Measurements from ENCODE around the gene FAM222A. TPM values are rescaled to one million over a fixed set of nuclear protein-coding genes. Genes with fewer than 3 reads are reported as not detected.

FAM222A gene
- polyA plus RNA-seq, 3 donors = 0.09 TPM; not detected in 2

DNA sequence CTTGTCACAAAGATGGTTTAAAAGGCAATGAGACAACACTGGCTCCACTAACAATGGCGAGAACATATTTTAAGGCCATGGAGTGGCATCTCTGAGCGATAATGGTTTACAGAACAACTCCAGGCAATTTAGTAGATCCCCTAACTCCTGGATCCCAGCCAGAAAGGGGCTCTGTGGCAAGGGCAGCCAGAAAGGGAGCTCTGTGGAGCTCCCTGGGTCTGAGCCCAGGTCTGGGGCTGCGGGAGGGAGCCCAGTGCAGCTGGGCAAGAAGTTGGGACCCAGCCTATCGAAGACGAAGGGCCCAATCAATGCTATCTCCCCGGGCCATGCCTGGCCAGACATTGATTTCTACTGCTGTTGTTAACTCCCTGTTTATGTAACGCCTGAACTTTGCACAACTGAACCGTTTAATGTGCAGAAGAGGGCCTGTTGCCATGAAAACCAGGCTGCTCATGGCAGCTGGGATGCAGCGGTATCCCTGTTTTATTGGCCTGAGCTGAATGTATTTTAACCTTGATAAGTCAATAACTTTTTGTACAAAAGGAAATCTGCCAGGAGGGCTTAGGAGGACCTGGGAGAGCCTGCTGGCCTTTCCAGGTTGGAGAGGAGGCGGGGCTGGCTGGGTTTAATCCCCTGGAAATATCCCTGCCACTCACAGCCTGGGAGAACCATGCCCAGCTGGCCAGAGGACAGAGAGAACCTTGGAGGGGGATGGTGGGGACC is 6.7 kb upstream of the FAM222A start:
- no peak for DNase-seq
- intact Hi-C loops (cut with micrococcal nuclease) = no loop called here
- no peak overlapping the region for H2AFZ ChIP-seq (ENCODE audit: insufficient read depth, low read depth, low read length, poor library complexity, severe bottlenecking)
- H3K4me3 ChIP-seq (replicated peaks in 1 of 3; ENCODE audit: low read depth in 2 of 3, low read length in 3 of 3) = no peak overlapping the region
- H3K27me3 ChIP-seq (ENCODE audit: control insufficient read depth in 2 of 2, insufficient read depth in 2 of 2, low read length in 2 of 2) = peaks cover 5 to 15% of the 10 kb centered on the region in 2 donors
- H3K9ac ChIP-seq (ENCODE audit: insufficient read depth, low read length, poor library complexity, severe bottlenecking) = no peak overlapping the region
- H3K36me3 ChIP-seq (replicated peaks in 1 of 2; ENCODE audit: control insufficient read depth in 1 of 2, insufficient read depth in 2 of 2, low read length in 2 of 2) = no peaks in the 10 kb centered on the region
- H3K4me2 ChIP-seq (replicated peaks; ENCODE audit: extremely low read depth, low read length, poor library complexity, severe bottlenecking) = no peak overlapping the region
- no peaks in the 10 kb centered on the region for H3K79me2 ChIP-seq (ENCODE audit: insufficient read depth, low read length)
- H3K27me3 Mint-ChIP-seq (ENCODE audit: low read depth in 3 of 3) = peaks cover 19 to 30% (median 24%) of the 10 kb centered on the region in 3 donors
- H3K9me3 ChIP-seq (replicated peaks in 1 of 2; ENCODE audit: control insufficient read depth in 1 of 2, insufficient read depth in 1 of 2, low read length in 2 of 2) = no peaks in the 10 kb centered on the region
- no peaks in the 10 kb centered on the region for H3K4me1 Mint-ChIP-seq
- no peaks in the 10 kb centered on the region for H3K4me1 ChIP-seq (ENCODE audit: control insufficient read depth in 1 of 2, insufficient read depth in 2 of 2, low read length in 2 of 2)
- TF ChIP-seq, protein P1, sequence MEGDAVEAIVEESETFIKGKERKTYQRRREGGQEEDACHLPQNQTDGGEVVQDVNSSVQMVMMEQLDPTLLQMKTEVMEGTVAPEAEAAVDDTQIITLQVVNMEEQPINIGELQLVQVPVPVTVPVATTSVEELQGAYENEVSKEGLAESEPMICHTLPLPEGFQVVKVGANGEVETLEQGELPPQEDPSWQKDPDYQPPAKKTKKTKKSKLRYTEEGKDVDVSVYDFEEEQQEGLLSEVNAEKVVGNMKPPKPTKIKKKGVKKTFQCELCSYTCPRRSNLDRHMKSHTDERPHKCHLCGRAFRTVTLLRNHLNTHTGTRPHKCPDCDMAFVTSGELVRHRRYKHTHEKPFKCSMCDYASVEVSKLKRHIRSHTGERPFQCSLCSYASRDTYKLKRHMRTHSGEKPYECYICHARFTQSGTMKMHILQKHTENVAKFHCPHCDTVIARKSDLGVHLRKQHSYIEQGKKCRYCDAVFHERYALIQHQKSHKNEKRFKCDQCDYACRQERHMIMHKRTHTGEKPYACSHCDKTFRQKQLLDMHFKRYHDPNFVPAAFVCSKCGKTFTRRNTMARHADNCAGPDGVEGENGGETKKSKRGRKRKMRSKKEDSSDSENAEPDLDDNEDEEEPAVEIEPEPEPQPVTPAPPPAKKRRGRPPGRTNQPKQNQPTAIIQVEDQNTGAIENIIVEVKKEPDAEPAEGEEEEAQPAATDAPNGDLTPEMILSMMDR (IDR thresholded peaks at IDR 0.05) = no peak
- no peak overlapping the region for H3K4me3 Mint-ChIP-seq
- H3K27ac Mint-ChIP-seq = no peak overlapping the region
- H3K36me3 Mint-ChIP-seq = no peaks in the 10 kb centered on the region
- H4K20me1 ChIP-seq (ENCODE audit: insufficient read depth, low read length) = no peaks in the 10 kb centered on the region
- H3K9me3 Mint-ChIP-seq = no peaks in the 10 kb centered on the region
- H3K27ac ChIP-seq (ENCODE audit: low read depth in 1 of 2, low read length in 2 of 2) = no peak overlapping the region
- 80% methylated on average over 8 of the region's 10 CpGs for WGBS (ENCODE audit: insufficient coverage)

DNA sequence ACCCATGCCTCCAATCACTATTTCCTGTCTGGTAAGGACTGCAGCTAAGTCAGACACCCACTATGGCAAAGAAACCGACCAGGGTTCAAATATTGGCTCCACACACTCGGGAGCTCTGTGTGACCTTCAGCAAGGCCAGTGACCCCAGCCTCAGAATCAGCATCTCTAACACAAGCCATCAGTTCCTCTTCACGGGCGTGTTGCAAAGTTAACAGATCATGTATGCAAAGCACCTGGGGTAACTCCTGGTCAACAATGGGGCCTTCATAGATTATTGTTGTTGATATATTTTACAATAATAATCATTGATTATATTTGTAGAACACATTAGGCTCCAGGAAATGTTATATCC is 6.2 kb upstream of the FAM222A start:
- no peak for DNase-seq
- Histone ChIP-seq H3K4me2 (replicated peaks; ENCODE audit: extremely low read depth, low read length, poor library complexity, severe bottlenecking) (no peak overlapping the region), H3K36me3 (replicated peaks in 1 of 2; ENCODE audit: control insufficient read depth in 1 of 2, insufficient read depth in 2 of 2, low read length in 2 of 2) (no peaks in the 10 kb centered on the region), H2AFZ (ENCODE audit: insufficient read depth, low read depth, low read length, poor library complexity, severe bottlenecking) (no peak overlapping the region), H4K20me1 (ENCODE audit: insufficient read depth, low read length) (no peaks in the 10 kb centered on the region), H3K27ac (ENCODE audit: low read depth in 1 of 2, low read length in 2 of 2) (no peak overlapping the region), H3K9me3 (replicated peaks in 1 of 2; ENCODE audit: control insufficient read depth in 1 of 2, insufficient read depth in 1 of 2, low read length in 2 of 2) (no peaks in the 10 kb centered on the region), H3K27me3 (ENCODE audit: control insufficient read depth in 2 of 2, insufficient read depth in 2 of 2, low read length in 2 of 2) (peaks cover 9 to 21% of the 10 kb centered on the region in 2 donors), H3K4me3 (replicated peaks in 1 of 3; ENCODE audit: low read depth in 2 of 3, low read length in 3 of 3) (no peak overlapping the region), H3K4me1 (ENCODE audit: control insufficient read depth in 1 of 2, insufficient read depth in 2 of 2, low read length in 2 of 2) (no peaks in the 10 kb centered on the region), H3K79me2 (ENCODE audit: insufficient read depth, low read length) (no peaks in the 10 kb centered on the region), H3K9ac (ENCODE audit: insufficient read depth, low read length, poor library complexity, severe bottlenecking) (no peak overlapping the region)
- TF ChIP-seq, protein P1 (IDR thresholded peaks at IDR 0.05) = no peak
- Mint-ChIP-seq H3K4me1 (no peaks in the 10 kb centered on the region), H3K27me3 (ENCODE audit: low read depth in 3 of 3) (peaks cover 23 to 34% (median 29%) of the 10 kb centered on the region in 3 donors), H3K27ac (no peak overlapping the region), H3K36me3 (no peaks in the 10 kb centered on the region), H3K4me3 (no peak overlapping the region), H3K9me3 (no peaks in the 10 kb centered on the region)
- no CpG with 5 or more reads among the region's 4 CpGs for WGBS (ENCODE audit: insufficient coverage)
- intact Hi-C loops (cut with micrococcal nuclease) = no loop called here
